Measurements from ENCODE around the gene PYCARD.
A peak's percentile ranks its signal among the peaks of the same experiment; 100 is the strongest.
"Not testable (repeated sequence)": the region's sequence is repeated elsewhere in the genome, so short reads cannot be mapped to it uniquely, and the experiment has no call there.

PYCARD gene

GRCh38 chr16:31190818-31191444 is 11.6 kb downstream of the PYCARD start:
- DNase-seq (ENCODE audit: low read depth) = no peak

- DNase-seq (ENCODE audit: low read depth) = no peak
Measured at GRCh38 chr16:31190061-31190460, 12.5 kb downstream of the PYCARD start.

- DNase-seq (ENCODE audit: low read depth) = no peak
Measured at GRCh38 chr16:31189412-31189778, 13.2 kb downstream of the PYCARD start.

GRCh38 chr16:31188450-31189411 is 13.8 kb downstream of the PYCARD start:
- no peak for DNase-seq (ENCODE audit: low read depth)

GRCh38 chr16:31187808-31188189 is 14.8 kb downstream of the PYCARD start:
- no peak for DNase-seq (ENCODE audit: low read depth)

GRCh38 chr16:31186930-31187807 is 15.4 kb downstream of the PYCARD start:
- no peak for DNase-seq (ENCODE audit: low read depth)

- no peak for DNase-seq (ENCODE audit: low read depth)
Measured at GRCh38 chr16:31186176-31186575, 16.4 kb downstream of the PYCARD start.

GRCh38 chr16:31185339-31185738 is 17.2 kb downstream of the PYCARD start:
- no peak for DNase-seq (ENCODE audit: low read depth)

- no peak for DNase-seq (ENCODE audit: low read depth)
Measured at GRCh38 chr16:31184888-31185287, 17.7 kb downstream of the PYCARD start.

- no peak for DNase-seq (ENCODE audit: low read depth)
Measured at GRCh38 chr16:31183432-31184428, 18.8 kb downstream of the PYCARD start.

- no peak for DNase-seq (ENCODE audit: low read depth)
Measured at GRCh38 chr16:31182391-31182790, 20.2 kb downstream of the PYCARD start.

GRCh38 chr16:31181102-31181830 is 21.3 kb downstream of the PYCARD start:
- no peak for DNase-seq (ENCODE audit: low read depth)

- peak; percentile 88 for DNase-seq (ENCODE audit: low read depth)
Measured at GRCh38 chr16:31179747-31180459, 22.7 kb downstream of the PYCARD start, which contains the start of gene FUS. TSS of gene FUS (plus strand) at chr16:31180139. CDS start at chr16:31180215, 76 bp downstream.

- DNase-seq (ENCODE audit: low read depth) = no peak
Measured at GRCh38 chr16:31179219-31179746, 23.3 kb downstream of the PYCARD start.

- DNase-seq (ENCODE audit: low read depth) = no peak
Measured at GRCh38 chr16:31177136-31177535, 25.4 kb downstream of the PYCARD start.

- not testable (repeated sequence) for DNase-seq (ENCODE audit: low read depth)
Measured at GRCh38 chr16:31170048-31170447, 32.5 kb downstream of the PYCARD start.

GRCh38 chr16:31168848-31169247 is 33.7 kb downstream of the PYCARD start:
- no peak for DNase-seq (ENCODE audit: low read depth)

- no peak for DNase-seq (ENCODE audit: low read depth)
Measured at GRCh38 chr16:31167315-31167714, 35.2 kb downstream of the PYCARD start.

GRCh38 chr16:31157136-31157535 is 45.4 kb downstream of the PYCARD start:
- no peak for DNase-seq (ENCODE audit: low read depth)
